GM19395 (cell line): ENCODE measurements around the gene VWDE.

ENCODE experiments used
- ATAC-seq: cut with Tn5 transposase; IDR thresholded peaks from one replicate; pipeline ENCODE4 v1.9.1; 2021; ENCODE audit warnings: mild to moderate bottlenecking, moderate library complexity; ENCODE audit not compliant: unreplicated experiment

Gene VWDE

DNA sequence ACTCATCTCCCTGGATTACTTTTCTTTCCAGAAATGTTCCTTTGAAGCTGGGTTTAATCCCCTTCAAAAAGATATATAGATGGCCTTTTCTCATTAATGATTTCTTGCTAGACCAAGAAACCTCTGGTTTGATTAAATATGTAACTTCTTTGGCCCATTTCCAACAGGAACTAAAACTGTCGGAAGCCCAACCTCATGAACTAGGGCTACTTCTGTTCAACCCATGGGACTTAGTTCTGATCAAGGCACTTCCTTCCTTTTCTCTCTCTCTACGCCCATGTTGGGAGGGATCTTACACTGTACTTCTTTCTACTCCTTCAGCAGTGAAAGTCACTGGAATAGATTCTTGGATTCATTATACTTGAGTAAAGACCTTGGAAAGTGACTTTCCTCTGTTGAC, 109.0 kb downstream of the VWDE start:
- peak; percentile 58 for ATAC-seq

DNA sequence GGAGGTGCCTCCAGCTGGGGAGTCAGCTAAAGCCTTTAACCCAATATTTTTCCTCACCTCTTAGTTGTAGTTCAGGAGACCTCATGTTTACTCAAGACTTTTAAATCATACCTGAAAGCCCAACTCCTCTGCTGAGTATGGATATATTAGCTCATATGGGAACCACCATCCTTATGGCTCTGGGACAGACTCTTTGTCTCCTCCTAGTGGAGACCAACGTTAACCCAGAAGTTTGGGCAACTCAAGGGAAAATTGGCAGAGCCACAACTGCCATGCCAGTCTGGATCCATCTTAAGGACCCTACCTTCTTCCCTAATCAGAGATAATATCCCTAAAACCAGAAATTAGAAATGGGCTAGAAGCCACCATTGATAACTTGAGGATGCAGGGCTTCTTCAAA, 111.8 kb downstream of the VWDE start:
- ATAC-seq = no peak

DNA sequence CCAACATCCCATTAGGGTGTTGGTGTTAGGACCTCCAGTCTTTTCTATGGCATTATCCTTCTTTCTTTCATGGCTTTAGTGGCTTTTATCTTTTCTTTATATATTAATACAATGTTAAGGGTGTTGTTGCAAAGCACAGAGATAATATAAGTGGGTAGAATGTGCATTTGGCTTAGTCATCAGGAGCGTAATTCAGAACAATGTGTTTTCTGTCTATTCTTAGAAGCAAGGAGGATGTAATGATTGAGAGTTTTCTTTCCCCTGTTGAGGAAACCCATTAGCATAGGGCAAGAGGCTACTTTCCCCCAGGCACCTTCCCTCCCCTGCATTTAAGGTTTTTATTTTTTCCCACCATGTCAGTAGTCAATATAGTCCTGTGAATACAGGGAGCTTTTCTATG, 112.9 kb downstream of the VWDE start:
- ATAC-seq = no peak

DNA sequence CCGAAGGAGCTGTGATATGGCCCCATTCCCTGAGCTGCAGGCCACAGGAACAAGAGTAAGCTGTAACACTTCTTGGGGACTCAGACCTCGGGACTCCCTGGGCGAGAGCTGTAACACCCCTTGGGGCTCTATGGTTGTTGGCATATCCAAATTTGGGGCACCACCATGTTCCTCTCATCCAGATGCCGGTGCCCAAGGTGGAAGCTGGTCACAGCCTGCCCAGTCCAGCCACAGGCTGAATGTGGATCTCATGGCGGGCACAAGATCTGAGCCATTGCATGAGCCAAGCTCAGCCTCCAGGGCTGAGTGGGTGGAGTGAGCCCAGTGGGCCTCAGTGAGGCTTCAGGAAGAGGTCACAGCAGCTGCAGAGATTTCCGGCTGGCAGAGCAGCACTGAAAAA, 113.7 kb downstream of the VWDE start:
- ATAC-seq = no peak

DNA sequence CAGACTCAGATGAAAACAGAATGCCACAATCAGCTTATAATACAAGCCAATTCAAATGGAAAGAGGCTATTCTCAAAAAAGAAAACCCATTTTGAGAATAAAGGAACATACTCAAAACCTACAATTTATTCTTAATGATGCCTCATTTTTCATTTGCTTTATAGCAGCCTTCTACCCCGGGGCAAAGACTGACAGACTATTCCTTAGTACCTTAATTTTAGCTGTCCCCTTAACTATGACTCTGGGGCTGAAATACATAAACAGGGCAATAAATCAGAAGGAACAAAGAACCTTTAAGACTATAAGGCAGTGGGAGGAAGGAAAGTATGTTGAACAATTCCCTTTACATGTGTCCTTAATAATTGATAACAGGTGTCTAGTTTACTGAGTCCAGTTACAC, 115.8 kb downstream of the VWDE start:
- ATAC-seq = no peak

DNA sequence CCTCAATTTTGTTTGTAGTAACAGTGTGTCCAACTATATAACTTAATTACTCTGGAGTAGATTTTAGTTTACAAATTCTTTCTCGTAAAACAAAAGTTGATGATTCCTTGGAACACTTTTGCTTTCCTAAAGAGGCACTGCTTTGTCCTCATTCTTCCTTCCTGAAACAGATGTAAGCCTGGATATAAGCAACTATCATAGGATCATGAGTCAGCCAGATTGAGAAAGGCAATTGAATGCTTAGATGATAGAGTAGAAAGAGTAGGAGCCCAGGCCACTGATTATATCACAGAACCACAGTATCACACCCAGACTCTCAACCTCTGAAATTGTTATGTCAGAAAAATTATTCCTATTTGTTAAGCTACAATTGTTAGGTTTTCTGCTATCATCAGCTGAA, 122.6 kb downstream of the VWDE start:
- ATAC-seq = no peak
